K562 (cell line): ENCODE results near the gene ARL2. TPM values are rescaled to one million over a fixed set of nuclear protein-coding genes. Genes with fewer than 3 reads are reported as not detected.

Experiments used
- CBFA2T3 ChIP-seq: fragments of 450-650 bp; IDR thresholded peaks from 2 replicates; pipeline ENCODE4 v1.6.1; 2017
- E2F8 ChIP-seq: fragments of 450-650 bp; IDR thresholded peaks from 2 replicates; pipeline ENCODE4 v1.7.1; 2018; ENCODE audit warnings: mild to moderate bottlenecking, low read depth; ENCODE audit not compliant: partially characterized antibody
- HOMEZ ChIP-seq: fragments of 250-450 bp; sonication (Bioruptor Pico); IDR thresholded peaks from 2 replicates; pipeline ENCODE4 v1.4.0; 2020; ENCODE audit warnings: mild to moderate bottlenecking, moderate library complexity
- MBD2 ChIP-seq: sonication (generic); IDR thresholded peaks from 2 replicates; pipeline ENCODE4 v1.6.1; 2016; ENCODE audit warnings: low read depth, borderline replicate concordance
- MCM2 ChIP-seq: fragments of 450-650 bp; IDR thresholded peaks from 2 replicates; pipeline ENCODE4 v1.6.1; 2017; ENCODE audit warnings: low read depth, mild to moderate bottlenecking
- MLX ChIP-seq, 2 experiments: fragments of 450-650 bp in 1 of 2; sonication (generic) in 1 of 2; formaldehyde crosslinking; conservative IDR thresholded peaks; 2 replicates each; pipeline versions ENCODE4 v1.4.0 to v1.8.1; 2020 to 2022; ENCODE audit warnings: mild to moderate bottlenecking in 1 of 2, missing genetic modification reagents in 1 of 2
- NCOA2 ChIP-seq, 2 experiments: fragments of 450-650 bp; IDR thresholded peaks; 2 replicates each; pipeline ENCODE4 v1.6.1; 2018; ENCODE audit warnings: mild to moderate bottlenecking in 2 of 2, moderate library complexity in 1 of 2; ENCODE audit not compliant: partially characterized antibody in 2 of 2
- POU5F1 ChIP-seq: fragments of 150-350 bp; IDR thresholded peaks from 2 replicates; pipeline ENCODE4 v1.6.1; 2014; ENCODE audit warnings: borderline replicate concordance, low read length, low read depth, mild to moderate bottlenecking; ENCODE audit not compliant: partially characterized antibody
- RBM25 ChIP-seq: fragments of 200-400 bp; formaldehyde crosslinking; IDR thresholded peaks from 2 replicates; pipeline ENCODE4 v1.6.1; 2018; ENCODE audit warnings: low read length, low read depth, moderate library complexity; ENCODE audit not compliant: severe bottlenecking
- SNAPC5 ChIP-seq: fragments of 250-450 bp; sonication (Bioruptor Pico); IDR thresholded peaks from 2 replicates; pipeline ENCODE4 v1.8.0; 2021; ENCODE audit warnings: moderate library complexity, mild to moderate bottlenecking, inconsistent platforms
- SP2 ChIP-seq: IDR thresholded peaks from 2 replicates; pipeline ENCODE4 v1.6.1; 2011; ENCODE audit warnings: mild to moderate bottlenecking, low read depth, low read length, moderate library complexity; ENCODE audit not compliant: poor library complexity, severe bottlenecking; ENCODE audit errors: extremely low read depth
- SRSF3 ChIP-seq: fragments of 200-400 bp; formaldehyde crosslinking; IDR thresholded peaks from 2 replicates; pipeline ENCODE4 v1.6.1; 2016; ENCODE audit warnings: mild to moderate bottlenecking, low read length, moderate library complexity; ENCODE audit not compliant: insufficient read depth
- TEAD2 ChIP-seq: fragments of 450-650 bp; IDR thresholded peaks from 2 replicates; pipeline ENCODE4 v1.6.1; 2016; ENCODE audit warnings: missing genetic modification characterization, control low read depth, missing compliant biosample characterization
- TOE1 ChIP-seq, 2 experiments: fragments of 450-650 bp in 1 of 2; sonication (generic) in 1 of 2; formaldehyde crosslinking in 1 of 2; IDR thresholded peaks; 2 replicates each; pipeline versions ENCODE4 v1.7.1 to v1.8.0; 2016 to 2022; ENCODE audit warnings: borderline replicate concordance in 2 of 2, mild to moderate bottlenecking in 2 of 2, antibody characterized with exemption in 1 of 2, inconsistent platforms in 1 of 2, low read depth in 1 of 2, missing genetic modification reagents in 1 of 2, moderate library complexity in 1 of 2
- USF2 ChIP-seq: sonication (generic); formaldehyde crosslinking; IDR thresholded peaks from 2 replicates; pipeline ENCODE4 v1.5.0; 2020; ENCODE audit warnings: missing genetic modification reagents
- ZFP36 ChIP-seq: fragments of 150-350 bp; IDR thresholded peaks from 2 replicates; pipeline ENCODE4 v1.6.1; 2018; ENCODE audit warnings: low read length, low read depth; ENCODE audit not compliant: partially characterized antibody
- ZNF311 ChIP-seq: fragments of 250-450 bp; sonication (Bioruptor Pico); IDR thresholded peaks from 2 replicates; pipeline ENCODE4 v1.4.0; 2020; ENCODE audit warnings: mild to moderate bottlenecking, moderate library complexity
- ZNF316 ChIP-seq: fragments of 450-650 bp; IDR thresholded peaks from 2 replicates; pipeline ENCODE4 v1.6.1; 2016
- ZNF436 ChIP-seq: fragments of 250-450, 450-650 bp; sonication (Bioruptor Pico); formaldehyde crosslinking; IDR thresholded peaks from 2 replicates; pipeline ENCODE4 v1.7.0; 2020; ENCODE audit warnings: mild to moderate bottlenecking
- ZNF695 ChIP-seq: fragments of 450-650 bp; formaldehyde crosslinking; IDR thresholded peaks from 2 replicates; pipeline ENCODE4 v1.4.0; 2020; ENCODE audit warnings: mild to moderate bottlenecking, moderate library complexity
- ZNF780A ChIP-seq: fragments of 250-450 bp; sonication (Bioruptor Pico); IDR thresholded peaks from 2 replicates; pipeline ENCODE4 v1.5.0; 2021; ENCODE audit warnings: mild to moderate bottlenecking
- polyA plus RNA-seq, 8 experiments: library from polyadenylated mRNA; depleted of rRNA in 4 of 8; stranded (reverse) in 5 of 8; unstranded in 3 of 8; fragments of >200 nt; fragmentation: Nextera tagmentation in 2 of 8; fragmentation: Illumina TruSeq in 1 of 8; extraction: Ambion mirVana in 2 of 8; extraction: Trizol in 1 of 8; gene quantifications; 2 replicates each; pipeline versions ENCODE4 v1.2.1 to v1.2.3, GENCODE V29; 2011 to 2014; ENCODE audit warnings: inconsistent platforms in 1 of 8, missing spikeins in 1 of 8
- total RNA-seq, 7 experiments: library from RNA; depleted of rRNA in 6 of 7; stranded (reverse); fragments of >200 nt in 6 of 7; fragmentation: Illumina TruSeq in 2 of 7; extraction: Trizol in 2 of 7; gene quantifications; 2 replicates each; pipeline versions ENCODE4 v1.2.1 to v1.2.3, GENCODE V29; 2011 to 2021; ENCODE audit warnings: low replicate concordance in 1 of 7

Gene ARL2
- total and polyA plus RNA-seq, 9 of the 15 experiments (the other 6 are each of a cell fraction or from before 2014, with no cell fraction given) = 5.7 to 154 (median 92.2) TPM

GRCh38 chr11:65027213-65028067, 13.5 kb downstream of the ARL2 start, which contains the start of gene SNX15 (continued):
- no peak for TF ChIP-seq CBFA2T3
- TF ChIP-seq MBD2 = no peak
- no peak for TF ChIP-seq ZNF311 (CRISPR knock-in tag)
- TF ChIP-seq TEAD2 = no peak
- TF ChIP-seq USF2 (CRISPR knock-in tag) = no peak
- TF ChIP-seq SRSF3 = no peak
- TF ChIP-seq SNAPC5 (CRISPR knock-in tag) = no peak
- 0 out of 4 replicates have a peak, but pooled peaks of 1 of the 2 experiments have one; percentile 56 for TF ChIP-seq MLX (CRISPR knock-in tag; conservative IDR thresholded peaks at IDR 0.05)
- TF ChIP-seq MCM2 = no peak
- TF ChIP-seq POU5F1 = no peak
- TF ChIP-seq ZNF780A = no peak
- TF ChIP-seq SP2 = no peak
- TF ChIP-seq E2F8 = peak; percentile 53
- no peak for TF ChIP-seq HOMEZ
- no peak for TF ChIP-seq ZNF316
- peak in 1 of 2 experiments; percentile 99 for TF ChIP-seq NCOA2 (IDR thresholded peaks at IDR 0.05; ENCODE audit: partially characterized antibody in 2 of 2)
- no peak for TF ChIP-seq ZNF695 (CRISPR knock-in tag)
- TF ChIP-seq TOE1 (IDR thresholded peaks at IDR 0.05; ENCODE audit: borderline replicate concordance) = peak; percentile 99
- no peak for TF ChIP-seq TOE1 (CRISPR knock-in tag; IDR thresholded peaks at IDR 0.05; ENCODE audit: borderline replicate concordance, low read depth)
- no peak for TF ChIP-seq ZFP36
- TF ChIP-seq RBM25 = peak; percentile 29
- 0 out of 2 replicates have a peak, but pooled peaks have one; percentile 34 for TF ChIP-seq ZNF436
